HEK293 (cell line): ENCODE measurements around the gene MT1F.

Experiments
- CTCF ChIA-PET: fragments of 350-600 bp; formaldehyde crosslinking; extraction: SDS; loops from one replicate; lab custom pipeline; 2021; ENCODE audit warnings: antibody characterized with exemption; lab: Yijun Ruan, JAX
- POLR2A ChIA-PET: fragments of 300-600 bp; formaldehyde crosslinking; extraction: SDS; loops from one replicate; lab custom pipeline; 2020; ENCODE audit warnings: antibody characterized with exemption, inconsistent platforms; lab: Yijun Ruan, JAX
- H3K27ac ChIP-seq: fragments of 200-500 bp; sonication (Bioruptor generic); 2 replicates; pipeline ENCODE4 v1.5.1; 2014; ENCODE audit warnings: low read depth, low read length, control low read depth, inconsistent platforms; ENCODE audit errors: extremely low read depth
- H3K36me3 ChIP-seq, 2 experiments: fragments of 200-500 bp in 1 of 2; sonication (Bioruptor generic) in 1 of 2; 1 replicate in 1 of 2; 2 replicates in 1 of 2; pipeline ENCODE4 v1.5.1; 2014 to 2017; ENCODE audit warnings: inconsistent platforms in 2 of 2, low read length in 2 of 2; ENCODE audit not compliant: control insufficient read depth in 2 of 2, insufficient read depth in 1 of 2
- H3K4me1 ChIP-seq: fragments of 200-500 bp; sonication (Bioruptor generic); 2 replicates; pipeline ENCODE4 v1.5.1; 2014; ENCODE audit warnings: mild to moderate bottlenecking, low read length, inconsistent platforms; ENCODE audit not compliant: control insufficient read depth, insufficient read depth
- H3K4me3 ChIP-seq: 2 replicates; pipeline ENCODE4 v1.5.1; 2011; ENCODE audit warnings: low read depth, mild to moderate bottlenecking, control low read depth, low read length, moderate library complexity
- H3K9me3 ChIP-seq: fragments of 200-500 bp; sonication (Bioruptor generic); 2 replicates; pipeline ENCODE4 v1.5.1; 2014; ENCODE audit warnings: low read depth, low read length, inconsistent platforms; ENCODE audit not compliant: control insufficient read depth, insufficient read depth
- EGR2 ChIP-seq: fragments of 450-650 bp; formaldehyde crosslinking; IDR thresholded peaks from 2 replicates; pipeline ENCODE4 v1.5.1; 2016; ENCODE audit warnings: low read depth, missing biosample characterization, missing genetic modification characterization
- GLI4 ChIP-seq: fragments of 450-650 bp; formaldehyde crosslinking; IDR thresholded peaks from 2 replicates; pipeline ENCODE4 v1.5.1; 2016; ENCODE audit warnings: missing biosample characterization, missing genetic modification characterization
- HIC1 ChIP-seq: fragments of 450-650 bp; formaldehyde crosslinking; IDR thresholded peaks from 2 replicates; pipeline ENCODE4 v1.5.1; 2016; ENCODE audit warnings: missing biosample characterization, missing genetic modification characterization
- KLF10 ChIP-seq: fragments of 450-650 bp; IDR thresholded peaks from 2 replicates; pipeline ENCODE4 v1.5.1; 2018; ENCODE audit warnings: missing biosample characterization, mild to moderate bottlenecking, missing genetic modification characterization
- KLF17 ChIP-seq: fragments of 450-650 bp; formaldehyde crosslinking; IDR thresholded peaks from 2 replicates; pipeline ENCODE4 v1.5.1; 2016; ENCODE audit warnings: missing biosample characterization, missing genetic modification characterization
- ZBTB20 ChIP-seq: fragments of 450-650 bp; formaldehyde crosslinking; IDR thresholded peaks from 2 replicates; pipeline ENCODE4 v1.5.1; 2016; ENCODE audit warnings: missing biosample characterization, missing genetic modification characterization
- ZBTB8A ChIP-seq: fragments of 450-650 bp; formaldehyde crosslinking; IDR thresholded peaks from 2 replicates; pipeline ENCODE4 v1.5.1; 2016; ENCODE audit warnings: missing biosample characterization, missing genetic modification characterization
- ZNF175 ChIP-seq: fragments of 450-650 bp; formaldehyde crosslinking; IDR thresholded peaks from 2 replicates; pipeline ENCODE4 v1.5.1; 2016; ENCODE audit warnings: missing biosample characterization, missing genetic modification characterization
- ZNF23 ChIP-seq: fragments of 450-650 bp; formaldehyde crosslinking; IDR thresholded peaks from 2 replicates; pipeline ENCODE4 v1.5.1; 2016; ENCODE audit warnings: missing biosample characterization, missing genetic modification characterization, borderline replicate concordance
- ZNF280C ChIP-seq: fragments of 450-650 bp; formaldehyde crosslinking; IDR thresholded peaks from 2 replicates; pipeline ENCODE4 v1.5.1; 2016; ENCODE audit warnings: missing biosample characterization, missing genetic modification characterization
- ZNF292 ChIP-seq: fragments of 450-650 bp; formaldehyde crosslinking; IDR thresholded peaks from 2 replicates; pipeline ENCODE4 v1.5.1; 2016; ENCODE audit warnings: low read depth, missing biosample characterization, missing genetic modification characterization, borderline replicate concordance
- ZNF311 ChIP-seq: fragments of 450-650 bp; formaldehyde crosslinking; IDR thresholded peaks from 2 replicates; pipeline ENCODE4 v1.5.1; 2017; ENCODE audit warnings: missing biosample characterization, missing genetic modification characterization, borderline replicate concordance
- ZNF530 ChIP-seq: fragments of 450-650 bp; formaldehyde crosslinking; IDR thresholded peaks from 2 replicates; pipeline ENCODE4 v1.5.1; 2016; ENCODE audit warnings: low read depth, missing biosample characterization, missing genetic modification characterization
- ZNF639 ChIP-seq: fragments of 450-650 bp; formaldehyde crosslinking; IDR thresholded peaks from 2 replicates; pipeline ENCODE4 v1.5.1; 2016; ENCODE audit warnings: missing biosample characterization, missing genetic modification characterization
- ZNF768 ChIP-seq: fragments of 450-650 bp; formaldehyde crosslinking; IDR thresholded peaks from 2 replicates; pipeline ENCODE4 v1.5.1; 2018; ENCODE audit warnings: missing biosample characterization, mild to moderate bottlenecking, missing genetic modification characterization
- ZXDB ChIP-seq: fragments of 450-650 bp; formaldehyde crosslinking; IDR thresholded peaks from 2 replicates; pipeline ENCODE4 v1.5.1; 2016; ENCODE audit warnings: missing biosample characterization, missing genetic modification characterization
- TF ChIP-seq, protein P1 (sequence below): fragments of 450-650 bp; formaldehyde crosslinking; IDR thresholded peaks from 2 replicates; pipeline ENCODE4 v1.5.1; 2016; ENCODE audit warnings: missing biosample characterization, missing genetic modification characterization, low read depth
- TF ChIP-seq, protein P2 (sequence below): fragments of 450-650 bp; formaldehyde crosslinking; IDR thresholded peaks from 2 replicates; pipeline ENCODE4 v1.5.0; 2017; ENCODE audit warnings: missing biosample characterization, missing genetic modification characterization, borderline replicate concordance
- TF ChIP-seq, protein P3 (sequence below): fragments of 450-650 bp; formaldehyde crosslinking; IDR thresholded peaks from 2 replicates; pipeline ENCODE4 v1.5.1; 2016; ENCODE audit warnings: missing biosample characterization, missing genetic modification characterization, low read depth

The MT1F gene

DNA sequence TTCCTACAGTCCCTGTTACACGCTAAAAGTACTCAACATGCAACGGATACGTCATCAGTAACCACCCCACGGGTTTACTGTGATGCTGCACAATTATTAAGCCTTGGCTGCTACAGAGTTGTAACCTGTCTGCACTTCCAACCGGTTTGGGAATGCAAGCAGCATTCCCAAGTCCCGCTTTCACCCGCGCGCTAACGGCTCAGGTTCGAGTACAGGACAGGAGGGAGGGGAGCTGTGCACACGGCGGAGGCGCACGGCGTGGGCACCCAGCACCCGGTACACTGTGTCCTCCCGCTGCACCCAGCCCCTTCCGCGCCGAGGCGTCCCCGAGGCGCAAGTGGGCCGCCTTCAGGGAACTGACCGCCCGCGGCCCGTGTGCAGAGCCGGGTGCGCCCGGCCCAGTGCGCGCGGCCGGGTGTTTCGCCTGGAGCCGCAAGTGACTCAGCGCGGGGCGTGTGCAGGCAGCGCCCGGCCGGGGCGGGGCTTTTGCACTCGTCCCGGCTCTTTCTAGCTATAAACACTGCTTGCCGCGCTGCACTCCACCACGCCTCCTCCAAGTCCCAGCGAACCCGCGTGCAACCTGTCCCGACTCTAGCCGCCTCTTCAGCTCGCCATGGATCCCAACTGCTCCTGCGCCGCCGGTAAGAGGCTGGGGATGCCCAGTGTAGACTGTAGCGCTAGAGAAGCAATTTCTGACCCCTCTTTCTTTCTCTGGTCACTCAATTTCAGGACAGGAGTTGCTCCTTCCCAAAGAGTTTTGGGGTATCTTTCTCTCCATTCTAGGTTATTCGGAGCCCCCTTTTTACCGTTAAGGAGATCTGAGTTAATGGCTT lies 49.5 kb upstream of the MT1F start, which contains the start of gene MT2A (continued):
- TF ChIP-seq, protein P1, sequence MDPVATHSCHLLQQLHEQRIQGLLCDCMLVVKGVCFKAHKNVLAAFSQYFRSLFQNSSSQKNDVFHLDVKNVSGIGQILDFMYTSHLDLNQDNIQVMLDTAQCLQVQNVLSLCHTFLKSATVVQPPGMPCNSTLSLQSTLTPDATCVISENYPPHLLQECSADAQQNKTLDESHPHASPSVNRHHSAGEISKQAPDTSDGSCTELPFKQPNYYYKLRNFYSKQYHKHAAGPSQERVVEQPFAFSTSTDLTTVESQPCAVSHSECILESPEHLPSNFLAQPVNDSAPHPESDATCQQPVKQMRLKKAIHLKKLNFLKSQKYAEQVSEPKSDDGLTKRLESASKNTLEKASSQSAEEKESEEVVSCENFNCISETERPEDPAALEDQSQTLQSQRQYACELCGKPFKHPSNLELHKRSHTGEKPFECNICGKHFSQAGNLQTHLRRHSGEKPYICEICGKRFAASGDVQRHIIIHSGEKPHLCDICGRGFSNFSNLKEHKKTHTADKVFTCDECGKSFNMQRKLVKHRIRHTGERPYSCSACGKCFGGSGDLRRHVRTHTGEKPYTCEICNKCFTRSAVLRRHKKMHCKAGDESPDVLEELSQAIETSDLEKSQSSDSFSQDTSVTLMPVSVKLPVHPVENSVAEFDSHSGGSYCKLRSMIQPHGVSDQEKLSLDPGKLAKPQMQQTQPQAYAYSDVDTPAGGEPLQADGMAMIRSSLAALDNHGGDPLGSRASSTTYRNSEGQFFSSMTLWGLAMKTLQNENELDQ (tag by site-specific recombination): no peak
- peak; percentile 71; the same call in 1 of the 2 replicates for TF ChIP-seq KLF10 (tag by site-specific recombination)
- TF ChIP-seq ZNF23 (tag by site-specific recombination): no peak
- TF ChIP-seq, protein P2, sequence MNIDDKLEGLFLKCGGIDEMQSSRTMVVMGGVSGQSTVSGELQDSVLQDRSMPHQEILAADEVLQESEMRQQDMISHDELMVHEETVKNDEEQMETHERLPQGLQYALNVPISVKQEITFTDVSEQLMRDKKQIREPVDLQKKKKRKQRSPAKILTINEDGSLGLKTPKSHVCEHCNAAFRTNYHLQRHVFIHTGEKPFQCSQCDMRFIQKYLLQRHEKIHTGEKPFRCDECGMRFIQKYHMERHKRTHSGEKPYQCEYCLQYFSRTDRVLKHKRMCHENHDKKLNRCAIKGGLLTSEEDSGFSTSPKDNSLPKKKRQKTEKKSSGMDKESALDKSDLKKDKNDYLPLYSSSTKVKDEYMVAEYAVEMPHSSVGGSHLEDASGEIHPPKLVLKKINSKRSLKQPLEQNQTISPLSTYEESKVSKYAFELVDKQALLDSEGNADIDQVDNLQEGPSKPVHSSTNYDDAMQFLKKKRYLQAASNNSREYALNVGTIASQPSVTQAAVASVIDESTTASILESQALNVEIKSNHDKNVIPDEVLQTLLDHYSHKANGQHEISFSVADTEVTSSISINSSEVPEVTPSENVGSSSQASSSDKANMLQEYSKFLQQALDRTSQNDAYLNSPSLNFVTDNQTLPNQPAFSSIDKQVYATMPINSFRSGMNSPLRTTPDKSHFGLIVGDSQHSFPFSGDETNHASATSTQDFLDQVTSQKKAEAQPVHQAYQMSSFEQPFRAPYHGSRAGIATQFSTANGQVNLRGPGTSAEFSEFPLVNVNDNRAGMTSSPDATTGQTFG: no peak
- TF ChIP-seq ZNF530 (tag by site-specific recombination): no peak
- no peak for TF ChIP-seq KLF17 (tag by site-specific recombination)
- peak; percentile 26; the same call in 1 of the 2 replicates for TF ChIP-seq ZBTB20 (tag by site-specific recombination)
- no peak for TF ChIP-seq ZNF292 (tag by site-specific recombination)
- no peak for TF ChIP-seq ZNF639 (tag by site-specific recombination)
- peak; percentile 44; the same call in 1 of the 2 replicates for TF ChIP-seq ZNF768 (tag by site-specific recombination)
- TF ChIP-seq GLI4 (tag by site-specific recombination): no peak
- TF ChIP-seq, protein P3, sequence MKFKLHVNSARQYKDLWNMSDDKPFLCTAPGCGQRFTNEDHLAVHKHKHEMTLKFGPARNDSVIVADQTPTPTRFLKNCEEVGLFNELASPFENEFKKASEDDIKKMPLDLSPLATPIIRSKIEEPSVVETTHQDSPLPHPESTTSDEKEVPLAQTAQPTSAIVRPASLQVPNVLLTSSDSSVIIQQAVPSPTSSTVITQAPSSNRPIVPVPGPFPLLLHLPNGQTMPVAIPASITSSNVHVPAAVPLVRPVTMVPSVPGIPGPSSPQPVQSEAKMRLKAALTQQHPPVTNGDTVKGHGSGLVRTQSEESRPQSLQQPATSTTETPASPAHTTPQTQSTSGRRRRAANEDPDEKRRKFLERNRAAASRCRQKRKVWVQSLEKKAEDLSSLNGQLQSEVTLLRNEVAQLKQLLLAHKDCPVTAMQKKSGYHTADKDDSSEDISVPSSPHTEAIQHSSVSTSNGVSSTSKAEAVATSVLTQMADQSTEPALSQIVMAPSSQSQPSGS (tag by site-specific recombination): no peak
- peak; percentile 87 for TF ChIP-seq ZBTB8A
- TF ChIP-seq ZNF175 (tag by site-specific recombination): no peak

- CTCF ChIA-PET: interaction anchor here (0.6 to 1.3 kb wide), 3 partner anchors 32 to 321 kb away, joined by 3 to 10 read pairs (median 4); no protein-coding TSS in a partner anchor
- Histone ChIP-seq H3K4me1 (peaks cover 3% of the 10 kb centered on the region; the same call in 1 of the 2 replicates), H3K36me3 (no peaks in the 10 kb centered on the region), H3K9me3 (no peaks in the 10 kb centered on the region), H3K27ac (peak overlapping the region; percentile 10; the same call in 1 of the 2 replicates), H3K4me3 (peak overlapping the region; percentile 51)
- POLR2A ChIA-PET: interaction anchor here (0.7 to 1.5 kb wide), 10 partner anchors 9 to 158 kb away, joined by 3 to 13 read pairs (median 4); partner anchors contain the start of genes MT1E, MT1F, MT1X and NUDT21
- TF ChIP-seq ZXDB: 0 out of 2 replicates have a peak, but pooled peaks have one; percentile 3
- no peak for TF ChIP-seq ZNF280C (tag by site-specific recombination)
- TF ChIP-seq HIC1 (tag by site-specific recombination): peak; percentile 54
- TF ChIP-seq ZNF311 (tag by site-specific recombination): no peak
- TF ChIP-seq EGR2 (tag by site-specific recombination): peak; percentile 10; the same call in 1 of the 2 replicates
Observed at GRCh38 chr16:56608876-56609462, 48.8 kb upstream of the MT1F start.
